Breast epithelium (tissue), 3 donors: ENCODE measurements around the gene ARIH1.

ENCODE experiments used
- POLR2A ChIP-seq: fragments of 450-650 bp; IDR thresholded peaks from one replicate; pipeline ENCODE4 v1.6.1; 2016; ENCODE audit warnings: antibody characterized with exemption, mild to moderate bottlenecking, moderate library complexity
- POLR2AphosphoS5 ChIP-seq, 3 donors: sonication (generic); formaldehyde crosslinking; IDR thresholded peaks; one replicate each; pipeline ENCODE4 v1.6.1; 2017; ENCODE audit warnings: antibody characterized with exemption in 3 of 3
- TF ChIP-seq, protein P1 (sequence below), 3 donors: fragments of 450-650 bp; IDR thresholded peaks; one replicate each; pipeline ENCODE4 v1.5.1; 2016 to 2017; ENCODE audit warnings: antibody characterized with exemption in 3 of 3, mild to moderate bottlenecking in 3 of 3, moderate library complexity in 3 of 3

DNA sequence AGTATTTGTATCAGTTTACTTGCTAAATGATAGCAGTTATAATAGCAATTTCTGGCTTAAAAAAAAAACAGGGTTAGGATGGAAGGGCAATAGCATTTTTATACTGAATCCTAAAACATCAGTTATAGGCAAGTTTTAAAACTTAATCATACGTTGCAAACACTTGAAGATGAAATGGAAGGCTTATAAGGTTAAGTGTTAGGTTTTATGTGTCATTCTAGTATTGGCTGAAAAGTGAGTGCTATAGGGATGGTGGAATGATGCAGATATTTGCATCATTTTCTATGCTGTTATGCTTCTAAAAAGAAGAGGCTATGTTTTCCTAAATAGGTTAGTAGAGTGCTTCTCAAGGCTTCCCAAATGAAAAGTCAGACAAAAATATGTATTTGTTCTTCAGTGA lies 23.3 kb downstream of the ARIH1 start:
- TF ChIP-seq POLR2AphosphoS5 (IDR thresholded peaks at IDR 0.05) (no peak), POLR2A (no peak)
- TF ChIP-seq, protein P1, sequence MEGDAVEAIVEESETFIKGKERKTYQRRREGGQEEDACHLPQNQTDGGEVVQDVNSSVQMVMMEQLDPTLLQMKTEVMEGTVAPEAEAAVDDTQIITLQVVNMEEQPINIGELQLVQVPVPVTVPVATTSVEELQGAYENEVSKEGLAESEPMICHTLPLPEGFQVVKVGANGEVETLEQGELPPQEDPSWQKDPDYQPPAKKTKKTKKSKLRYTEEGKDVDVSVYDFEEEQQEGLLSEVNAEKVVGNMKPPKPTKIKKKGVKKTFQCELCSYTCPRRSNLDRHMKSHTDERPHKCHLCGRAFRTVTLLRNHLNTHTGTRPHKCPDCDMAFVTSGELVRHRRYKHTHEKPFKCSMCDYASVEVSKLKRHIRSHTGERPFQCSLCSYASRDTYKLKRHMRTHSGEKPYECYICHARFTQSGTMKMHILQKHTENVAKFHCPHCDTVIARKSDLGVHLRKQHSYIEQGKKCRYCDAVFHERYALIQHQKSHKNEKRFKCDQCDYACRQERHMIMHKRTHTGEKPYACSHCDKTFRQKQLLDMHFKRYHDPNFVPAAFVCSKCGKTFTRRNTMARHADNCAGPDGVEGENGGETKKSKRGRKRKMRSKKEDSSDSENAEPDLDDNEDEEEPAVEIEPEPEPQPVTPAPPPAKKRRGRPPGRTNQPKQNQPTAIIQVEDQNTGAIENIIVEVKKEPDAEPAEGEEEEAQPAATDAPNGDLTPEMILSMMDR (IDR thresholded peaks at IDR 0.05): no peak
